Glutamatergic neuron (in vitro differentiated cells): Measurements from ENCODE around the gene SERPINC1. TPM values are rescaled to one million over a fixed set of nuclear protein-coding genes. Genes with fewer than 3 reads are reported as not detected.
"Not testable (repeated sequence)": the region's sequence is repeated elsewhere in the genome, so short reads cannot be mapped to it uniquely, and the experiment has no call there.

Experiments used
- DNase-seq: peaks from one replicate; pipeline ENCODE4 v3.0.0; 2022
- H3K27ac Mint-ChIP-seq: one replicate; pipeline ENCODE4 v1.8.0; 2020; ENCODE audit warnings: mild to moderate bottlenecking, mixed read lengths, inconsistent platforms; ENCODE audit not compliant: unreplicated experiment
- H3K27me3 Mint-ChIP-seq: one replicate; pipeline ENCODE4 v1.8.0; 2020; ENCODE audit warnings: mild to moderate bottlenecking, moderate library complexity, mixed read lengths, inconsistent platforms; ENCODE audit not compliant: unreplicated experiment
- H3K36me3 Mint-ChIP-seq: one replicate; pipeline ENCODE4 v1.8.0; 2020; ENCODE audit warnings: mild to moderate bottlenecking, mixed read lengths, inconsistent platforms; ENCODE audit not compliant: unreplicated experiment
- H3K4me1 Mint-ChIP-seq: one replicate; pipeline ENCODE4 v1.8.0; 2020; ENCODE audit warnings: mild to moderate bottlenecking, low read depth, mixed read lengths, inconsistent platforms; ENCODE audit not compliant: unreplicated experiment
- H3K4me3 Mint-ChIP-seq: one replicate; pipeline ENCODE4 v1.8.0; 2020; ENCODE audit warnings: mild to moderate bottlenecking, mixed read lengths, inconsistent platforms; ENCODE audit not compliant: unreplicated experiment
- H3K9me3 Mint-ChIP-seq: one replicate; pipeline ENCODE4 v1.8.0; 2020; ENCODE audit warnings: mild to moderate bottlenecking, moderate library complexity, mixed read lengths, inconsistent platforms; ENCODE audit not compliant: unreplicated experiment
- long read RNA-seq: library from polyadenylated mRNA; unstranded; transcript quantifications from one replicate; pipeline ENCODE4 v2.0.0, GENCODE V29; 2020; ENCODE audit not compliant: unreplicated experiment
- total RNA-seq: library from RNA; stranded (reverse); fragmentation: NEBNext Ultra II Directional; extraction: Animal tissue kit (Norgen Biotek cat#: 25700); gene quantifications from one replicate; pipeline ENCODE4 v1.2.1, GENCODE V29; 2021; ENCODE audit not compliant: unreplicated experiment
- TF ChIP-seq, protein P1 (sequence below): fragments of 200-600 bp; sonication (generic); IDR thresholded peaks from one replicate; pipeline ENCODE4 v1.5.0; 2021; ENCODE audit not compliant: partially characterized antibody, unreplicated experiment

SERPINC1 gene
- total RNA-seq: not detected
- long read RNA-seq: 0 reads

DNA sequence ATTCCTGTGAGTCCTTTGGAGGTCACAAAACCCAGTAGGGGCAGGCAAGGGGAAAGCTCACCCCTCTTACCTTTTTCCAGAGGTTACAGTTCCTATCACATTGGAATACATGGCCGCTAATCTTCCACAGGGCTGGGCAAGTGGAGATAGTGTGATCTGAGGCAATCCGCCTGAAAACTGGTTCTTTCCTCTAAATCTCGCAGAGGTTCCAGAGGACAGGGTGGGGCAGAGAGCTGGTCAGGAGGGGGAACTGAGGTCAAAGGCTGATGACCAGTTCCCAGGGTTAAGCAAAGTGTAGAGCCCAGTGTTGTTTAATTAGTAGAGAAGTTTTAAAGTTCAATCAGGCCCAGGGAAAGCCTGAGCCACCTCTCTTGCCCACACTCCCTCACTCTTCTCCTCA, at the start of gene SERPINC1:
TSS of gene SERPINC1 (minus strand) at position 179 of the 400 bp plus-strand sequence. CDS start at position 111, 68 bp downstream.
- Mint-ChIP-seq H3K36me3 (no peaks in the 10 kb centered on the region), H3K4me1 (no peaks in the 10 kb centered on the region), H3K27me3 (no peaks in the 10 kb centered on the region), H3K27ac (no peak within 1 kb of the TSS), H3K9me3 (no peaks in the 10 kb centered on the region), H3K4me3 (no peak within 1 kb of the TSS)
- DNase-seq: no peak
- TF ChIP-seq, protein P1, sequence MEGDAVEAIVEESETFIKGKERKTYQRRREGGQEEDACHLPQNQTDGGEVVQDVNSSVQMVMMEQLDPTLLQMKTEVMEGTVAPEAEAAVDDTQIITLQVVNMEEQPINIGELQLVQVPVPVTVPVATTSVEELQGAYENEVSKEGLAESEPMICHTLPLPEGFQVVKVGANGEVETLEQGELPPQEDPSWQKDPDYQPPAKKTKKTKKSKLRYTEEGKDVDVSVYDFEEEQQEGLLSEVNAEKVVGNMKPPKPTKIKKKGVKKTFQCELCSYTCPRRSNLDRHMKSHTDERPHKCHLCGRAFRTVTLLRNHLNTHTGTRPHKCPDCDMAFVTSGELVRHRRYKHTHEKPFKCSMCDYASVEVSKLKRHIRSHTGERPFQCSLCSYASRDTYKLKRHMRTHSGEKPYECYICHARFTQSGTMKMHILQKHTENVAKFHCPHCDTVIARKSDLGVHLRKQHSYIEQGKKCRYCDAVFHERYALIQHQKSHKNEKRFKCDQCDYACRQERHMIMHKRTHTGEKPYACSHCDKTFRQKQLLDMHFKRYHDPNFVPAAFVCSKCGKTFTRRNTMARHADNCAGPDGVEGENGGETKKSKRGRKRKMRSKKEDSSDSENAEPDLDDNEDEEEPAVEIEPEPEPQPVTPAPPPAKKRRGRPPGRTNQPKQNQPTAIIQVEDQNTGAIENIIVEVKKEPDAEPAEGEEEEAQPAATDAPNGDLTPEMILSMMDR: no peak

DNA sequence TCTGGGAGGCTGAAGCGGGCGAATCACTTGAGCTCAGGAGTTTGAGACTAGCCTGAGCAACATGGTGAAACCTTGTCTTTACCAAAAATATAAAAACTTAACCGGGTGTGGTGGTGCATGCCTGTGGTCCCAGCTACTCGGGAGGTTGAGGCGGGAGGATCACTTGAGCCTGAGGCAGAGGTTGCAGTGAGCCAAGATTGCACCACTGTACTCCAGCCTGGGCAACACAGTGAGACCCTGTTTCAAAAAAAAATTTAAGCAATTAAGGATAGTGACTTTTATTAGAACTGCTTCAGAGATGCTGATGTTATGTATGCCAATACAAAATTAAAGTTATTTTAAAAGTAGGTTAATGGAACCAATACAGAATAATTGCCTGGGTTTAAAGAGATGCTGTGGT, 48.8 kb upstream of the SERPINC1 start:
- DNase-seq, H3K9me3 Mint-ChIP-seq, H3K36me3 Mint-ChIP-seq, H3K4me1 Mint-ChIP-seq, H3K27me3 Mint-ChIP-seq, H3K27ac Mint-ChIP-seq, H3K4me3 Mint-ChIP-seq: not testable (repeated sequence)

DNA sequence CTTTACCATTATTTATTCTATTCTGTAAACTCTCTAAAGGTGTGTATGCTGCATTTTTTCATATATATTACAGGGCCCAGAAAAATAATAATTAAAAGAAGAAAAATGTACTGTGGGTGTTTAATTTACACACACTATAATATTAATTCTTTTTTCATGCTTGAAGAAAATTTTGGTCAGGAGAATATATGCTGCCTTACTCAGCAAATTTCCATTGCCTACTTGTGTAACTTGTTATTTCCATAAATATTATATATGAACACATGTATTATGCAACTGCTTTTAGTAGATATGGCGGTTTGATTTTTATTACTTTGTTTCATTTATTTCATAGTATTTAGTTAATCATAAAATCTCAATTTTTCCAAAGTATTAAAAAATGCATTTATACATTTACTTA, 46.4 kb upstream of the SERPINC1 start:
- Mint-ChIP-seq H3K9me3 (no peaks in the 10 kb centered on the region), H3K27ac (no peak overlapping the region), H3K36me3 (no peaks in the 10 kb centered on the region), H3K4me1 (no peaks in the 10 kb centered on the region), H3K27me3 (peaks cover 2% of the 10 kb centered on the region), H3K4me3 (no peak overlapping the region)
- TF ChIP-seq, protein P1: no peak
- DNase-seq: no peak

DNA sequence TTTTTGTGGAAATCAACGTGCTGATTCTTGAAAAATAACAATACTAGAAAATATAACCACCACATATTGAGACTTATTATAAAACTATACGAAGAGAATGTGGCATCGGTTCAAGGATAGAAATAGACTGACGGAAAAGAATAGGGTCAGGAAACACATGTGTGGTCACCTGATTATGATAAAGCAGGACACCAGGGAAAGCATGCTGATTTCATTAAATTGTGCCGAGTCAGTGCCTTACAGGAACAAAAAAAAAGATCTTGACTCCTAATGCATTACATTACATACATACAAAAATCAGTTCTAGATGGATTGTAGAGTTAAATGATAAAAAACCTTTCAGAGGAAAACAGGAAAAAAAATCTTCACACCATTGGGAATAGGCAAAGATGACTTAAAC, 43.5 kb upstream of the SERPINC1 start:
- Mint-ChIP-seq H3K27ac (peak overlapping the region; percentile 64), H3K9me3 (no peaks in the 10 kb centered on the region), H3K36me3 (no peaks in the 10 kb centered on the region), H3K27me3 (peaks cover 2% of the 10 kb centered on the region), H3K4me3 (no peak overlapping the region), H3K4me1 (no peaks in the 10 kb centered on the region)
- TF ChIP-seq, protein P1: no peak
- no peak for DNase-seq

GRCh38 chr1:173954179-173954578, 37.1 kb upstream of the SERPINC1 start:
- Mint-ChIP-seq H3K9me3 (no peaks in the 10 kb centered on the region), H3K27ac (no peak overlapping the region), H3K27me3 (no peaks in the 10 kb centered on the region), H3K36me3 (no peaks in the 10 kb centered on the region), H3K4me3 (no peak overlapping the region), H3K4me1 (no peaks in the 10 kb centered on the region)
- no peak for DNase-seq
- TF ChIP-seq, protein P1: no peak

- TF ChIP-seq, protein P1: no peak
- DNase-seq: no peak
- Mint-ChIP-seq H3K27me3 (no peaks in the 10 kb centered on the region), H3K4me3 (no peak overlapping the region), H3K27ac (no peak overlapping the region), H3K36me3 (no peaks in the 10 kb centered on the region), H3K4me1 (no peaks in the 10 kb centered on the region), H3K9me3 (no peaks in the 10 kb centered on the region)
Measured at GRCh38 chr1:173948594-173948993, 31.5 kb upstream of the SERPINC1 start.
